Activated T-helper 1 cell treated with anti-CD3 and anti-CD28 coated beads, Interleukin-2, amount 50 U/mL, for 16 hours (primary cell): ENCODE data around the gene DAPK2.
"Not testable (repeated sequence)": the region's sequence is repeated elsewhere in the genome, so short reads cannot be mapped to it uniquely, and the experiment has no call there.

Experiments
- DNase-seq, 2 donors: peaks; one replicate each; pipeline ENCODE4 v3.0.0-alpha.2; 2020; ENCODE audit warnings: low read depth in 1 of 2, low spot score in 1 of 2

DAPK2 gene

DNA sequence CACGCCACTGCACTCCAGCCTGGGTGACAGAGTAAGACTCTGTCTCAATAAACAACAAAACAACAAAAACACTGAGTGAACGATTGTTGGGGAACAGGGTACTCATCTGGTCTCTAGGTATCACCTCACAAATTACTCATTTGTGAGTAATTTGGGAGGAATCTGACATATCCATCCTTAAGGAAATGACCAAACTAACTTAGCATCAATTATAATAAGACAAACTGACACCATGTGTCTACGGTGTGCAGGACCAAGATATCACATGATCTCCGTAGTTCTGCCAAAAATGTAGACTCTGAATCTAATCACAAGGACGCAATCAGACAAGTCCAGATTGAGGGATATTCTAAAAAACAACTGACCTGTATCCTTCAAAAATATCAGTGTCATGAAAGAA lies 12.0 kb upstream of the DAPK2 start:
- no peak for DNase-seq

DNA sequence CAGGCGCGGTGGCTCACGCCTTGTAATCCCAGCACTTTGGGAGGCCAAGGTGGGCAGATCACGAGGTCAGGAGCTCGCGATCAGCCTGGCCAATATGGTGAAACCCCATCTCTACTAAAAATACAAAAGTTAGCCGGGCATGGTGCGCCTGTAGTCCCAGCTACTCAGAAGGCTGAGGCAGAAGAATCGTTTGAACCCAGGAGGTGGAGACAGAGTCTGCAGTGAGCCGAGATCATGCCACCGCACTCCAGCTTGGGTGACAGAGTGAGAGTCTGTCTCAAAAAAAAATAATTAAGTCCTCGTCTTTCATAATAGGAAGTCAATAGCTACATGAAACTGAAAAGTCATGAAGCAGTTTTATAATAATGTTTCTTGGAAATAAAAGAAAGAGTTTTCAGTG lies 7.4 kb upstream of the DAPK2 start:
- not testable (repeated sequence) for DNase-seq

DNA sequence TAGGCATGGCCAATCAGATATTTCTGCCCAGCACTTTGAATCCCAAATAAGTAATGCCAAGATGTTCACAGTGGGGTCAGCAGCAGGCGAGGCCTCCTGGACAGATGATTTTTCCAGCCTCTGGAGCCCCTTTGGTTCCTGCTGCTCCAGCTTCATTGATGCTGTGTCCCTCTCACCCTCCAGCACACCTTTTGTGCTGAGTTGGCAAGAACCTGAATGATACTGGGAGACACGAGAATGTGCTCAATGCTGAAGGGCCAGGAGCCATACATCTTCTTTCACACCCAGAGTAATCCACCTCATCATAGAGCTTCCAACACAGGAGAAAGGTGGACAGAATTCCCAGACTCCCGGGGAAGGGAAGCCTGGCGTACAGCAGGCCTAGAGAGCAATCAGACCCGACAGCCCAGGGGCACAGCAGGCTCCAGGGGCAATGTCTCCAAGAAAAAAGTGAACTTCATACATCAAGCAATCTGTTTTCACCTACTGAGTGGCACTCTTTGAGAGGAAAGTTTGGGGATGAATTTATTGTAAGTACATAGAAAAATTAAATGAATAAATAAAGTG lies 6.7 kb upstream of the DAPK2 start:
- DNase-seq: no peak

DNA sequence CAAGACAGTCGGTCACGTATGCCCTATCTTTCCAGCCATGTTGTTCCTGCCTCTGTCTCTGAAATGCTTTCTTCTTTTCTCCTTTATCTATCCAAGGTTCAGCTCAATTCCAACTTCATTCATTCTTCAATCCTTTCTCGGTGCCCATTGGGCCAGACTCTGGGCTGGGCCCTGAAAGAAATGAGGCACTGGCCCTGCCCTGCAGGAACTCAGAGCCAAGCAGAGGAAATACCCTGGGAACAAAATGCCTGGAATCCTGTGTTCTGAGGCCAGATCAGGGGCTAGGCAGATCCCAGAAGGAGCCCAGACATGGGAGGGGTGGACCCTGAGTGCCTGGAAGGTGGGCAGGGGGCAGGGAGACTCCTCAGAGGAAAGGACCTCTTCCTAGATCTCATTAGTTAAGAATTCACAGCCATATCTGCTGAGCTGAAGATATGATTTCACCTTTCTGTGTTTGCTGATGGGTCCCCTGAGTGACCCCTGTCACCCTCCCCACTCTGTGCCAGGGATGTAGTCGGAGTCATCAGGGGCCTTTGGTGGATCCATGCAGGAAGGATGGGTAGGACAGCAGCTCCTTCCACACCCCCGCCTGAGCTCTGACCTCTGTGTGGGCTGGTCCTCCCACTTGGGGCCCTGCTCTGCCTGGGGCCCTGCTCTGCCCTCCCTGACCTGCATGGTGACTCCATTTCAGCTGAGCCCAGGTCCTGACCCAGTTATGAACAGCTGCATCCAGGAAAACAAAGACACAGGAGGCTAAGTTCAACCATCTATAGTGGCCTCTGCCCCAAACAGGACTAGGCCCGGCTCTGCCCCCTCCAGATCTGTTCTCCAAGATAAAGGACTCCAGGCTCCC lies 5.3 kb upstream of the DAPK2 start:
- no peak for DNase-seq

DNA sequence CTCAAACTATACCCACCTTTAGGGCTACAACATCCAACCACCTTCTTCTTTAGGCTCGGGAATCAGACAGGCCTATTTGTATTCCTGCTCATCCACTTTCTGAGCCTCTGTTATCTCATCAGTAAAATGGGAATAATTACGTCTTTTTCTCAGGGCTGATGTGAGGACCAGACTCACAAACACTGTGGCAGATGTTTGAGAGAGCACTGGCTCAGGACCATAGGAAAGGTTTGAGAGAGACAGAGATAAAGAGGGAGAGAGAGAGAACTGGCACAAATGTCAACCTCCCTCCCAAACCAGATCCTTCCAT lies 4.8 kb upstream of the DAPK2 start:
- no peak for DNase-seq

DNA sequence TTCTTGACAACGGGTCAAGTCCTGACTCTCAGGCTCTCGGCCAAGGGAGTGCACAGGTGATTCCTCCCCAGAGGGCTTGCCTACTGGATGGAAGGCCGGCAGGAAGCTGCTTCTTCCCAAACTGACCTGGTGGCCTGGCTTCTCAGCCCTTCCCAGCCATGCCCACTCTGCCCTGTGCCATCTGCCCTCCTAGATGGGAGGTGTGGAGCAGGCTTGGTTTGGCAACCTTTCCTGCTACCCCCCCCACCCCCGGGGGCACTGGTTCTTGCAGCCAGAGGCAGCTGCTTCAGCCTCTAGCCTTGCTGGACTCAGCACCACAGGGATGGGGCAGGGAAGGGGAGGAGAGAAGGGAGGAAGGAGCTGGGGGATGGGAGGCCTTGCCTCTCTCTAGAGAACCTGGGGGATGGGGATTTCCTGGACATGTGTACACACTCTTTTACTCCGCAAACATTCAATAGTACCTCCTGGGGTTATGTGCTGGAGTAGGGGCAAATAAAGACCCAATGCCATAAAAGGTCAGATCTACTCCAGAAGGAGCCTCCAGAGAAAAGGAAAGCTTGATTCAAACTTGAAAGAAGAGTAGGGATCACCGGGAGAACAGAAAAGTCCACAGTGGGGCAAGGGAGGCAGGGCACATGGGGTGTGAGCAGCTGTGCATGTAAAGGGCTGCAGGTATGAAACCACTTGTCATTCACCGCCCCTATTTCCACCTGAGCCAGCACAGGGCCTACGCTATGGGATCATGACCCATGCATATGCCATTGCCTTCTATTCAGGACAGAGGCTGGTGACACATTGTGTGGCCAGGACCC lies 4.2 kb upstream of the DAPK2 start:
- DNase-seq: no peak

DNA sequence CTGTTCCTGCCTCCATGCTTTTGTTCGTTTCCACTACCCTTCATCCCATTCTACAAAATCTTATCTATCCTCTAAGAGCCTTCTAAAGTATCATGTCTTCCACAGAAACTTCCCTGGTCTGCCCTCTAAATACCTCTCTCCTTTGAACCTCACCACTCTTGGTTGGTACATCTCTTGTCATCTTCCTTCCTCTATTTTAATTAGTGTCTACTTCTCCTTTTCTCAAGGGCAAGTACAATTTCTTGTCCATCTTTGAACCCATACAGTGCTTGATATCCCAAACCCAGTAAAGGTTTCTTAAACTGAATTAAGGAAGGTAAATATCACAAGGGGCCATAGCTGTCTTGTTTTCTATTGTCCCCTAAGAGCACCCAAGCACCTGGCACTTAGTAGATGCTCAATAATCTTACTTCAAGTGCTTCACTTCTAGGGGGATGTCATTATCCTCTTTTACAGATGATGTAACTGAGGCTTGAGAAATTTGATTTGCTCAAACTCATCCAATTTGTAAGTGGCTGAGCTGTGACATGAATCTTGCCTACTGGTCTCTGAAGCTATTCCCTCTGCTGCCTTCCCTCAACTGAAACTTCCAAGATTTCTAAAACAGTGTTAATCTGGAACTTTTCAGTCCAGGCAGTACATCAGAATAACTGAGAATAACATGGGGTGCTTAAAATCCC lies 2.6 kb upstream of the DAPK2 start:
- DNase-seq: no peak

DNA sequence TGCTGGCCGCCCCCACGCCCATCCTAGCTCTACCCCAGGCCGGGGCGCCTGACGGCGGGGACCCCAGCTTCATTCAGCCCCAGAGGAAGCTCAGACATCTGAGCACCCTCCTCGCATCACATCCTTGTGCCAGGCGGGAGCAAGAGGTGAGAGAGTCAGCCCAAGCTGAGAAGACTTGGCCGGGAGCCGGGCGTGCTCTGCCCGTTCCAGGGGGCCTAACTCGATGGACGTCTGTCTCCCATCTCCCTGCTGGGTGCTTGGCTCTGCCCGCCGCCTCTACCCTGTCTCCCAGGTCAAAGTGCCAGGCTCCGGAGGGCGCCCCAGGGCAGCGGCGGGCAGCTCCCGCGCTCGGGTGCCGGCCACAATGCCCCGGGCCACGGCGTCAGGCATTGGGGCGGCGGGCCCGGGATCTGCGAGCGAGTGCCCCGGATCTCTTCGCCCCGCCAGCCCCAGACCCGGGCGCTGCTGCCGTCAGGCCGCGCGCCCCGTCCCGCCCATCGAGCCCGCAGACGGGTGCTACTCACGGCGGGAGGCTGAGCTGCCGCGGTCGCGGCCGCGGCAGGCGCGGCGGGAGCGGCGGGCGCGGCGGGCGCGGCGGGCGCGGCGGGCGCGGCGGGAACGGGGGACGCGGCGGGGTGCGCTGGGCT lies 388 bp downstream of the DAPK2 start:
- DNase-seq: peak in 1 of 2 donors; percentile 4

DNA sequence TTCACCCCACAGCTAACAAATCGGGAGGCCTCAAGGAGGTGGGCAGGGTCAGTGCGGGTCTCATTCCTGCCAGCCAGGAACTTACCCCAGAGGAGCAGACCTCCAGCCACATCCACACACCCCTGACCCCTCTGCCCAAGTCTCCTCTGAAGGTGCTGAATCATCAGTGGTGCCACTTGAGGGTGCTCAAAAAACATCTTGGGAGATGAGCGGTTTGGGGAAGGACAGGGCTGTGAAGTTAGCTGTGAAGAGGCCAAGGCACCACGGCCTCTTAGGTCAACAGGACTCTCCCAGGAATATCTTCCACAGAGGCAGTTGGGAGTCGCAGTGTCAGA lies 1.2 kb downstream of the DAPK2 start:
- no peak for DNase-seq

DNA sequence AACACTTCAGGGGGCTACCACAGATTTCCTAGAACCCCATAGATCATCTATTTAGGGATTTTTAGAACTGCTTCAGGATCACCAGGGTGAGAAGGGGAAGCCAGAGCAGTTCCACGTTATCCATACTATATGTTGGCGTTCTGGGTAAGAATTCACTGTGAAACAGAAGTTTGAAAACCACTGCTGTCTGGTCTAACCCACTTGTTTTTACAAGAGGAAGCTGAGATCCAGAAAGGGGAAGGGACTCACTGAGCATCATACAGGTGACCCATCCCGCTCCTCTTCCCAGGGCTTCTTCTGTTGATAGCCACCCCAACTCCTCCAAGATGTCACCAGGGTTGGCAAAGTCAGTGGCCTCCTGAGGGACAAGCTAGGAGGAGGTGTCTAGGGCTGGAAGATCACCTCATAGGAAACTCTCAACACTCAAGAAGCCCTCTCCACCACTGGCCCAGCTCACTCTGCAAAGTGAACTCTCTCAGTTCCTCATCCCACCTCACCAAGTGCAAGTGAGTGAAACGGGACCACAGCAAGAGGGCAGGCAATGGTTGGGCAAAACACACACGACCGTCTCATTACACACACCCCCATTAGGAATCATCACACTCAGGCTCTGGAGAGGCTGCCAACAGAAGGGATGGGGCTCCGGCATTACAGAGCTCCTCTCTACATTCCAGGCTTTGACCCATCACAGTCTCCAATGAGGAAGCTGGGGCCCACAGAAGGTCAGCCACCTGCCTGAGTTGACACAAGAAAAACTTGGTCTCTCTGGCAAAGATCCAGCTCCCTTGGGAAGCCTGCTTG lies 1.8 kb downstream of the DAPK2 start:
- DNase-seq: no peak

DNA sequence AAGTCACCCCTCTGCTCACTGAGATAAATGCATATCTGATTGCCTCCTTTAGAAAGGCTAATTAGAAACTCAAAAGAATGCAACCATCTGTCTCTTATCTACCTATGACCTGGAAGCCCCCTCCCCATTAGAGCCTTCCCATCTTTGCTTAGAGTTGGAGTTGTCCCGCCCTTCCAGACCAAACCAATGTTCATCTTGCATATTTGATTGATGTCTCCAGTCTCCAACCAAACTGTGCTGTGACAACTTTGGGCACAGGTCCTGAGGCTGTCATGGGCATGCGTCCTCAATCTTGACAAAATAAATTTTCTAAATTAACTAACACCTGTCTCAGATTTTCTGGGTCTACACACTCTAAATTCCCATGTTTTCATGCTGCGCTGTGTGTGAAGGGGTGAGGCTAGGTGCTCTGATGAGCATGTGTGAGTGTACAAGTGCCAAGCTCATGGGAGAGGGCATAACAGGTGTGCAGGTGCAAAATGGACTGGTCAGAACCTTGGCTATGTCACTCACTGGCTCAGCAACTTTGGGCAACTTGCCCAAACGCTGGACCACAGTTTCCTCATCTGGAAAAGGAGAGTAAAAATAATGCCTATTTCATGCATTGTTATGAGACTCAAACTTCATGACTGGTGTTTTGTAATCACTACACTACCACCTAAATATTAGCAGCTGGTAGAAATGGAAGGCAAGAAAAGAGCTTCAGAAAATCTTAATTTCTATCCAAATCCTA lies 7.2 kb downstream of the DAPK2 start:
- DNase-seq: no peak

DNA sequence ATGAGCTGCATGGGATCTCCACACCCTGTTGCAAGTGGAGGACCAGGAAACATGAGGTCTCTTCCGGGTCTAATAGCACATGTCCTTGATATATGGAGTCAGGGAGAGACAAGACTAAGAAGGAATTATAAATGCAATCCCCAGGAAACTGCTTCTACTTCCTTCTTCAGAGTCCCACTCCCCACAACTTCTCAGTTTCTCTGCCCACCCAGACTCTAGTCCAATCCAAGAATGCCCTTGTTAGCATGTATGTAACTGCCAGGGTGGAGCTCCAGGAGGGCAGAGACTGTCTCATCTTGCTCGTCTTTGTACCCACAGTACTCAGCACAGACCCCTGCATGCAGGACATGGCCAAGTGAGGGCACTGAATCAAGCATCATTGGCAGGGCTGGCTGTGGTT lies 8.3 kb downstream of the DAPK2 start:
- no peak for DNase-seq

DNA sequence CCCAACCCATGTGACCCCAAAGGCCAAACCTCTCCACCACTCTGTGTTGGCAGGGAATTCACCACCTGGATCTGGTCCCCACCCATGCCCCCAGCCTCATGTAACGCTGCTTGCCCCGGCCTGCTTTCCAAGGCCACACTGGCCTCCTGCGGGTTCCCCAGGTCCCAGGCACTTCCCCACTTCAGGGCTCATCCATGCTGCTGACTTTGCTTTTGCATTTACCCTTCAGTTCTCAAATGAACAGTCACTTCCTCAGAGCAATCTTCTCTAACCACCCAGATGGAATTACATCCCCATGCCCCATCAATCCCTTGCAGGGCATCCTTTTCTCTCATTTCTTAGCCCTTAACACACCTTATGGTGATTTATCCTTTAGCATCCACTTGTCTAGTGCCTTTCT lies 9.2 kb downstream of the DAPK2 start:
- DNase-seq: no peak

DNA sequence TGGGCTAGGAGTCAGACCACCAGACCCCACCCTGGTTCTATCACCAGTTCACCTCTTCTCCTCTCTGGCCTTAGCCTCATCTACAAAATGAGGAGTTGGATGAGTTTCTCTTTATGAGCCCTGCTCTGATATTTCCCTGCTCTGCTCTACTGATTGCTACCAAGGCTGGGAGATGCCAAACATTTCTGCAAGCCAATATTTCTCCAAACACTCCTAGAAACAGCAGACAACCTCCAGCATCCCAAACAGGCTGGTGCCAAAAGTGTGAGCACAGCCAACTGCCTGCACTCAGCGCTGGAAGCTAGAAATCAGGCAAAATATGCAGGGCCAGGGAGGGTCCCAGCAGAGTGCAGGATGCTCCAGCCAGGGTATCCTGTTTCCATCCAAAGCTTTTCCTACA lies 10.8 kb downstream of the DAPK2 start:
- DNase-seq: no peak

DNA sequence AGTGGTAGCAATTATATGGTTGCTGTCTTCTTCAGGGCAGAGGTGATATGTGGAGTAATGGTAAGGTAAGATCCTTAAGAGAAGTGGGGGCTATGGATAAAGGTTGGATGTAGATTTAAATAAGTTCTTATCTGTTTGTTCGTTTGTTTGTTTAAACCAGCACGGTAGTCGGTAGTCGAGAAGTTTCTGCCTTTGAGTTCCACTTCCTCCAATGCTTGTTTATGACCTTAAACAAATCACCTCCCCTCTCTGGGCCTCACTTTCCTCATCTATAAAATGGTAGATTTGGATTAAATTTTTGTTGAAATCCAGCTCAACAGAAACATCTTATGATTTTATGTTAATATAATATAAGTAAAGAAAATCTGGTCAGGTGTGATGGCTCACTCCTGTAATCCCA lies 11.8 kb downstream of the DAPK2 start:
- no peak for DNase-seq

DNA sequence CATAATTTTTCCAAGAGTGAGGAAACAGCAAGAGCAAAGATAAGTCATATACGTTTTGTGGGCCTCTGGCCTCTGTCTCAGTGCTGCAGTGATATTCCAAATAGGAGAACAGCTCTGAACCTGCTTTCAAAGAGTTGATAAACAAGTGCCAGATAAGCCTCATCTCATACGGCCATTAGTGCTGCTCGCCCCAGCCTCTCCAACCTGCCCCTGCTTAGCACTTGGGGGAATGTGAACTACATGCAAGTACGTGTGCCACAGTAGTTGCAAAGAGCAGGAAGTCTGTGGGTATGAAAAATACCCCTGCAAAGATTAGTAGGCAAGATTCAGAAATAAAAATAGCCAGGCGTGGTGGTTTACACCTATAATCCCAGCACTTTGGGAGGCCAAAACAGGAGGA lies 14.0 kb downstream of the DAPK2 start:
- no peak for DNase-seq

DNA sequence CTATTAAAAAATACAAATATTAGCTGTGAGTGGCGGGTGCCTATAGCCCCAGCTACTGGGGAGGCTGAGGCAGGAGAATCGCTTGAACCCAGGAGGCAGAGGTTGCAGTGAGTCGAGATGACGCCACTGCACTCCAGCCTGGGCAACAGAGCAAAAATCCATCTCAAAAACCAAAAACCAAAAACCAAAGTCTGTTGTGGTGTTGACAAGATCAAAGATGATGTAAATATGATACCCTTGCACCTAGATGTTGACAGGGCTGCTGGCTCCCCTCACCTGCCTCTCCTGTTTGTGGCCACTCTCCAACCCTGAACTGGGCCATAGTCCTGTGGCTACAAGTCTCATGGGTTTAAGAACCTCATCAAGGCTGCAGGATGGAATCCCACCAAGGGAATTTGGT lies 16.2 kb downstream of the DAPK2 start:
- DNase-seq: no peak

DNA sequence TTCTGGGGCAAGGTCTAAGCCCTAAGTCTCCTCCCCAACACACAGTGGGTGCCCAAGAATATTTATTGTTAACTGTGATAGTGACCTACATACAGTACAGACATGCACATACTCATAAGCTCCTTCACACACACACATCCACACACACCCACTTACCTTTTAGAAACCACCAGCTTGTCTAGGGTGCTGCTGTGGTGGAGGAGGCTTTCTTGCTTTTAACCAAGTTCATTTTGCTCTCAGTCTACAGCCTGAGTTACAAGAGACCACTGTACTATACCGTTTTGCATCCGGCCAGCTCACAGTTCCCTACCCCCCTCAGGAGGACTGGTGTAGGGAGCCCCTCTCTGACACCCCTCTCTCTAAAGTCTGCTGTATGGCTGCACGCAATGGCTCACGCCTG lies 16.7 kb downstream of the DAPK2 start:
- no peak for DNase-seq

DNA sequence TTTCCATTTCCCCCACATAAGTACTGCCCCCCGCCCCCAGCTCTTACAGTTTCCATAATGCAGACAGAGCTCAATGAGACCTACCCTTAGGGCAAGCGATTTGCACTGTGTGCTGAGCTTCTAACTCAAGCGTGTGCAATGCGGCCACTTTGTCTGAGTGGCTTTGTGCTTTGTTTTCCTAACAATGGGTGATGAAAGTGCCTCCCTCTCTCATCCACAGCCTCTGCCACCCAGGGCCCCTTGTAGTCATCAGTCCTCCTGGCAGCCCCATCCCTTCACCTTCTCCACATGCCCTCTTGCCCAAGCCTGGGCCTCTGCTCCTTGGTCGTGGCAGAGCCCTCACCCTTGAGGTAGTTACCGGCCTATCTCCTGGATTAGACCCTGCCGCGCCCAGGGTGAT lies 17.2 kb downstream of the DAPK2 start:
- no peak for DNase-seq

DNA sequence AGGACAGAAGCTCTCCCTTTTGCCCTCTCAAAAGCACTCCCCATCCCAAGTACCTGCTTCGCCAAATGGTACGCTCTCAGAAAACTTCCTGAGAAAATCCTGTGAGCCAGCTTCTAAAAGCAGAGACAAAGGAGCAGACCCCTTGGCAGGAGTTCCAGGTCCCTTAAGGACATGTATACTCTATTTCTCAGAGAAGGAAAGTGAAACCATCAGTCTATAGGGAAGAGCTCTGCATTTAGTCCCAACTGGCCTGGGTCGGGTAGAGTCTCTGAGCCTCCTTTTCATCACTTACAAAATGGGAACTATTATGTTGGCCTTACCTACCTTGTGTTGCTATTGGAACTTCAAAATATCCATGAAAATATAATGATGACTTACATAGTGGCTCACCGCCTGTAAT lies 19.7 kb downstream of the DAPK2 start:
- no peak for DNase-seq
